Retinal pigment epithelial cell (primary cell): Measurements from ENCODE around the gene ITPRIPL1.
A peak's percentile ranks its signal among the peaks of the same experiment; 100 is the strongest.

Source experiments
- DNase-seq: peaks from one replicate; pipeline ENCODE4 v3.0.0-alpha.2; 2010; ENCODE audit warnings: low read depth
- H3K4me3 ChIP-seq: 2 replicates; pipeline ENCODE4 v1.5.1; 2011; ENCODE audit warnings: mild to moderate bottlenecking, low read length, control low read depth, moderate library complexity
- CTCF ChIP-seq: conservative IDR thresholded peaks from 2 replicates; pipeline ENCODE4 v1.5.1; 2011; ENCODE audit warnings: low read depth, low read length, control low read depth, inconsistent platforms

ITPRIPL1 gene

GRCh38 chr2:96329456-96329855, 4.3 kb downstream of the ITPRIPL1 start:
- DNase-seq: peak; percentile 79
- no peak for TF ChIP-seq CTCF
- no peak overlapping the region for H3K4me3 ChIP-seq

GRCh38 chr2:96329874-96330273, 4.8 kb downstream of the ITPRIPL1 start:
- TF ChIP-seq CTCF: no peak
- no peak overlapping the region for H3K4me3 ChIP-seq
- DNase-seq: no peak

GRCh38 chr2:96330407-96330806, 5.3 kb downstream of the ITPRIPL1 start:
- no peak overlapping the region for H3K4me3 ChIP-seq
- peak; percentile 65 for DNase-seq
- no peak for TF ChIP-seq CTCF

- no peak overlapping the region for H3K4me3 ChIP-seq
- DNase-seq: no peak
- TF ChIP-seq CTCF: no peak
Observed at GRCh38 chr2:96333708-96334107, 8.6 kb downstream of the ITPRIPL1 start.

- no peak for DNase-seq
- H3K4me3 ChIP-seq: peak overlapping the region; percentile 80
- no peak for TF ChIP-seq CTCF
Observed at GRCh38 chr2:96336104-96336775, 11.1 kb downstream of the ITPRIPL1 start.

- TF ChIP-seq CTCF: no peak
- H3K4me3 ChIP-seq: no peak overlapping the region
- DNase-seq: no peak
Observed at GRCh38 chr2:96336873-96337272, 11.8 kb downstream of the ITPRIPL1 start.

- no peak for TF ChIP-seq CTCF
- no peak overlapping the region for H3K4me3 ChIP-seq
Observed at GRCh38 chr2:96340493-96341414, 15.6 kb downstream of the ITPRIPL1 start.

More at GRCh38 chr2:96340493-96341414, 15.6 kb downstream of the ITPRIPL1 start:
- no peak for DNase-seq
